Measurements from ENCODE around the gene RAPGEF2. TPM values are rescaled to one million over a fixed set of nuclear protein-coding genes. Genes with fewer than 3 reads are reported as not detected.
A peak's percentile ranks its signal among the peaks of the same experiment; 100 is the strongest.

The RAPGEF2 gene
- total RNA-seq, 1 experiment from 2014 or later: 37.1 TPM

GRCh38 chr4:159106636-159107035 lies 3.8 kb downstream of the RAPGEF2 start:
- H2BK15ac ChIP-seq (ENCODE audit: low read depth, low read length): no peak overlapping the region
- no peak overlapping the region for H3K27ac ChIP-seq (ENCODE audit: insufficient read length, low read depth, low read length)
- H2BK12ac ChIP-seq (ENCODE audit: insufficient read length, low read depth, low read length): no peak overlapping the region
- no peaks in the 10 kb centered on the region; a peak in 2 of 5 replicates for H3K9me3 Mint-ChIP-seq
- peaks cover 6% of the 10 kb centered on the region for H3K27me3 Mint-ChIP-seq (ENCODE audit: low read depth)
- H3T11ph ChIP-seq (ENCODE audit: low read length): no peak overlapping the region
- H3K27me3 ChIP-seq (ENCODE audit: insufficient read depth, low read length): no peaks in the 10 kb centered on the region
- no peak overlapping the region for H4K91ac ChIP-seq (ENCODE audit: insufficient read length, low read depth, low read length)
- peaks cover 11% of the 10 kb centered on the region; the same call in 1 of the 2 replicates for H3K4me1 ChIP-seq (ENCODE audit: insufficient read depth, low read length)
- DNase-seq: no peak
- H3K4me1 Mint-ChIP-seq: peaks cover 48 to 50% of the 10 kb centered on the region in 2 experiments
- peaks cover 15% of the 10 kb centered on the region for H3K23me2 ChIP-seq (ENCODE audit: insufficient read length, low read depth, low read length, poor library complexity, severe bottlenecking)
- H3K36me3 Mint-ChIP-seq (ENCODE audit: insufficient read depth in 1 of 3, low read depth in 3 of 3): peaks cover 0 to 4% (median 0%) of the 10 kb centered on the region in 3 experiments; a peak in 1 of 7 replicates
- no peak for TF ChIP-seq CTCF (conservative IDR thresholded peaks at IDR 0.05)
- peaks cover 21% of the 10 kb centered on the region; the same call in 1 of the 2 replicates for H3K79me2 ChIP-seq (ENCODE audit: insufficient read depth, low read length)
- H4K8ac ChIP-seq (replicated peaks; ENCODE audit: insufficient read length, low read depth, low read length): no peak overlapping the region
- H3K9me3 ChIP-seq (ENCODE audit: control insufficient read depth, low read depth, low read length): no peaks in the 10 kb centered on the region
- H3K27ac Mint-ChIP-seq: no peak overlapping the region
- H2BK20ac ChIP-seq (ENCODE audit: low read depth, low read length, poor library complexity, severe bottlenecking): no peak overlapping the region
- no peak overlapping the region for H3K4me2 ChIP-seq (ENCODE audit: insufficient read depth, insufficient read length, low read length)
- no peak overlapping the region for H4K5ac ChIP-seq (ENCODE audit: insufficient read length, low read depth, low read length)
- H4K20me1 ChIP-seq (ENCODE audit: control insufficient read depth, insufficient read depth, insufficient read length): no peaks in the 10 kb centered on the region
- H3K14ac ChIP-seq (ENCODE audit: insufficient read depth, low read length): no peak overlapping the region
- no peak overlapping the region for H3K9ac ChIP-seq (ENCODE audit: extremely low read depth, insufficient read length, low read length)
- H2AK5ac ChIP-seq (ENCODE audit: insufficient read length, low read length): no peak overlapping the region
- no peak overlapping the region for H3K4ac ChIP-seq (ENCODE audit: low read depth, low read length)
- H3K18ac ChIP-seq (ENCODE audit: insufficient read length, low read depth, low read length): no peak overlapping the region
- H3K4me3 Mint-ChIP-seq: peak overlapping the region in 1 of 2 experiments; percentile 36; a peak in 2 of 5 replicates
- H3K56ac ChIP-seq (ENCODE audit: insufficient read length, low read depth, low read length): no peak overlapping the region
- no peak overlapping the region for H2BK120ac ChIP-seq (ENCODE audit: low read depth, low read length, poor library complexity, severe bottlenecking)
- no CpG with 5 or more reads among the region's 4 CpGs for WGBS (ENCODE audit: extremely low coverage, insufficient read length, low lambda C conversion rate)
- H2AFZ ChIP-seq (ENCODE audit: low read length): no peak overlapping the region
- no peak overlapping the region for H2BK5ac ChIP-seq (ENCODE audit: insufficient read length, low read length)
- H3K79me1 ChIP-seq (ENCODE audit: insufficient read depth, low read depth, low read length, poor library complexity, severe bottlenecking): peaks cover 13% of the 10 kb centered on the region
- no peak overlapping the region for H3K23ac ChIP-seq (ENCODE audit: insufficient read length, low read depth, low read length)
